GM12878 (cell line): Measurements from ENCODE around the gene SIK3. TPM values are rescaled to one million over a fixed set of nuclear protein-coding genes. Genes with fewer than 3 reads are reported as not detected.
A peak's percentile ranks its signal among the peaks of the same experiment; 100 is the strongest.

Experiments
- ATAC-seq: fragments of 200-7000 bp; cut with Tn5 transposase; 3 replicates; pipeline ENCODE4 v1.9.1; 2020; ENCODE audit warnings: mild to moderate bottlenecking, moderate library complexity
- BruUV-seq: library from RNA; stranded (reverse); fragments of 400-500 nt; replicated peaks from 2 replicates; lab custom pipeline; 2021; lab: Mats Ljungman, UMichigan
- CTCF ChIA-PET: fragments of 300-600 bp; sonication (Branson Sonifier 250); formaldehyde crosslinking; extraction: SDS; loops from one replicate; lab custom pipeline; 2021; ENCODE audit warnings: inconsistent platforms; lab: Yijun Ruan, JAX
- POLR2A ChIA-PET: fragments of 350-600 bp; formaldehyde crosslinking; extraction: SDS; loops from one replicate; lab custom pipeline; 2021; ENCODE audit warnings: inconsistent platforms; lab: Charles Lee
- RAD21 ChIA-PET: fragments of 300-600 bp; sonication (Branson Sonifier 250); formaldehyde crosslinking; loops from one replicate; lab custom pipeline; 2023; ENCODE audit warnings: antibody characterized with exemption; ENCODE audit not compliant: unreplicated experiment; lab: Charles Lee
- SMC1A ChIA-PET: fragments of 300-600 bp; sonication (Branson Sonifier 250); formaldehyde crosslinking; loops from one replicate; lab custom pipeline; 2023; ENCODE audit not compliant: unreplicated experiment, uncharacterized antibody; lab: Charles Lee
- DNase-seq: peaks from one replicate; pipeline ENCODE4 v3.0.0-alpha.2; 2011; ENCODE audit warnings: low read depth, low spot score
- FAIRE-seq: peaks from 3 replicates; lab custom pipeline; 2011; peaks lifted over from hg19 to GRCh38; lab: Jason Lieb, UNC
- H2AFZ ChIP-seq: 2 replicates; pipeline ENCODE4 v1.6.0; 2011; ENCODE audit warnings: low read depth, low read length, control low read depth; ENCODE audit not compliant: control insufficient read depth
- H3K27ac ChIP-seq: 2 replicates; pipeline ENCODE4 v1.5.1; 2011; ENCODE audit warnings: control low read depth; ENCODE audit not compliant: control insufficient read depth, insufficient read depth
- H3K27me3 ChIP-seq, 2 experiments: replicated peaks in 1 of 2; 2 replicates each; pipeline versions ENCODE4 v1.6.0 to v1.6.1; 2011; ENCODE audit warnings: low read length in 1 of 2; ENCODE audit not compliant: control insufficient read depth in 2 of 2, insufficient read depth in 2 of 2
- H3K36me3 ChIP-seq, 2 experiments: 2 replicates each; pipeline ENCODE4 v1.5.1; 2011; ENCODE audit warnings: low read length in 1 of 2; ENCODE audit not compliant: control insufficient read depth in 2 of 2, insufficient read depth in 2 of 2
- H3K4me1 ChIP-seq: 2 replicates; pipeline ENCODE4 v1.6.1; 2011; ENCODE audit warnings: mild to moderate bottlenecking, low read length, moderate library complexity, mixed read lengths; ENCODE audit not compliant: control insufficient read depth, insufficient read depth
- H3K4me2 ChIP-seq: 2 replicates; pipeline ENCODE4 v1.6.0; 2011; ENCODE audit warnings: control low read depth; ENCODE audit not compliant: control insufficient read depth, insufficient read depth
- H3K4me3 ChIP-seq: fragments of 200-600 bp; sonication (generic); 2 replicates; pipeline ENCODE4 v1.5.1; 2016
- H3K79me2 ChIP-seq: 2 replicates; pipeline ENCODE4 v1.6.0; 2011; ENCODE audit warnings: low read length; ENCODE audit not compliant: control insufficient read depth, insufficient read depth
- H3K9ac ChIP-seq: 2 replicates; pipeline ENCODE4 v1.8.0; 2011; ENCODE audit warnings: low read length, control low read depth, mixed read lengths; ENCODE audit not compliant: control insufficient read depth, insufficient read depth
- H3K9me3 ChIP-seq: replicated peaks from 3 replicates; pipeline ENCODE4 v1.5.1; 2011; ENCODE audit warnings: mild to moderate bottlenecking, low read length; ENCODE audit not compliant: control insufficient read depth, insufficient read depth
- H4K20me1 ChIP-seq: 2 replicates; pipeline ENCODE4 v1.6.0; 2011; ENCODE audit not compliant: control insufficient read depth, insufficient read depth
- E2F8 ChIP-seq: fragments of 450-650 bp; IDR thresholded peaks from 2 replicates; pipeline ENCODE4 v1.6.1; 2018; ENCODE audit warnings: mild to moderate bottlenecking, low read depth, moderate library complexity; ENCODE audit not compliant: partially characterized antibody
- EP300 ChIP-seq, 2 experiments: fragments of 150-350 bp in 1 of 2; IDR thresholded peaks; 2 replicates each; pipeline ENCODE4 v1.6.1; 2011 to 2012; ENCODE audit warnings: low read depth in 2 of 2, low read length in 2 of 2, borderline replicate concordance in 1 of 2, improper control_type of control experiment in 1 of 2, inconsistent platforms in 1 of 2; ENCODE audit not compliant: control insufficient read depth in 1 of 2
- FOXM1 ChIP-seq: IDR thresholded peaks from 2 replicates; pipeline ENCODE4 v1.6.1; 2012; ENCODE audit warnings: low read depth, mild to moderate bottlenecking, inconsistent platforms, low read length, moderate library complexity
- HDGF ChIP-seq: fragments of 450-650 bp; IDR thresholded peaks from 2 replicates; pipeline ENCODE4 v1.6.1; 2016; ENCODE audit warnings: antibody characterized with exemption
- IRF4 ChIP-seq: IDR thresholded peaks from 2 replicates; pipeline ENCODE4 v1.6.1; 2011; ENCODE audit warnings: low read depth, low read length
- LARP7 ChIP-seq: fragments of 450-650 bp; IDR thresholded peaks from 2 replicates; pipeline ENCODE4 v1.6.1; 2017; ENCODE audit warnings: mild to moderate bottlenecking
- MEF2A ChIP-seq: IDR thresholded peaks from 2 replicates; pipeline ENCODE4 v1.6.1; 2011; ENCODE audit warnings: low read depth, mild to moderate bottlenecking, low read length, moderate library complexity; ENCODE audit not compliant: insufficient read depth
- NRF1 ChIP-seq: conservative IDR thresholded peaks from 2 replicates; pipeline ENCODE4 v1.6.1; 2011; ENCODE audit warnings: mild to moderate bottlenecking, low read depth, low read length, improper control_type of control experiment
- STAT1 ChIP-seq: fragments of 450-650 bp; conservative IDR thresholded peaks from 2 replicates; pipeline ENCODE4 v1.6.1; 2014; ENCODE audit warnings: antibody characterized with exemption, mild to moderate bottlenecking
- TCF7 ChIP-seq: IDR thresholded peaks from 2 replicates; pipeline ENCODE4 v1.6.1; 2014; ENCODE audit warnings: antibody characterized with exemption, borderline replicate concordance
- ZBED1 ChIP-seq: IDR thresholded peaks from 2 replicates; pipeline ENCODE4 v1.6.1; 2016; ENCODE audit warnings: borderline replicate concordance
- WGBS: methylation state at CpG from one replicate; pipeline ENCODE4 v1.1.6; 2016; ENCODE audit warnings: low lambda C conversion rate; ENCODE audit not compliant: insufficient replicate concordance, insufficient coverage; ENCODE audit errors: missing lambda C conversion rate; 5-methylcytosine and 5-hydroxymethylcytosine counted together
- in situ Hi-C: fragments of 300-500 bp; cut with MboI; formaldehyde crosslinking; loops from 9 replicates; pipeline ENCODE4 v1.14.3; 2018; ENCODE audit warnings: mixed read lengths
- intact Hi-C: fragments of 100-400 bp; cut with micrococcal nuclease; formaldehyde crosslinking; loops from one replicate; pipeline ENCODE4 v1.14.2; 2022; ENCODE audit not compliant: unreplicated experiment
- polyA plus RNA-seq, 11 experiments: library from polyadenylated mRNA; depleted of rRNA in 4 of 11; unstranded in 6 of 11; stranded (reverse) in 5 of 11; fragments of >200 nt; fragmentation: Nextera tagmentation in 4 of 11; fragmentation: Illumina TruSeq in 1 of 11; extraction: Ambion mirVana in 4 of 11; extraction: Trizol in 1 of 11; gene quantifications; 1 replicate in 1 of 11; 2 replicates in 10 of 11; pipeline versions ENCODE4 v1.2.1 to v1.2.3, GENCODE V29; 2011 to 2016; ENCODE audit warnings: inconsistent platforms in 2 of 11, missing spikeins in 2 of 11, low read depth in 1 of 11
- total RNA-seq, 4 experiments: library from RNA; depleted of rRNA in 3 of 4; stranded (reverse); fragments of >200 nt in 3 of 4; fragmentation: Illumina TruSeq in 1 of 4; extraction: Trizol in 1 of 4; gene quantifications; 2 replicates each; pipeline versions ENCODE4 v1.2.1 to v1.2.3, GENCODE V29; 2013 to 2021
- TF ChIP-seq, protein P1 (sequence below): IDR thresholded peaks from 2 replicates; pipeline ENCODE4 v1.6.1; 2011; ENCODE audit warnings: low read depth, mild to moderate bottlenecking, low read length, moderate library complexity, borderline replicate concordance; ENCODE audit errors: extremely low read depth
- TF ChIP-seq, protein P2 (sequence below): IDR thresholded peaks from 2 replicates; pipeline ENCODE4 v1.6.1; 2011; ENCODE audit warnings: mild to moderate bottlenecking, low read depth, low read length, moderate library complexity; ENCODE audit not compliant: insufficient replicate concordance
- TF ChIP-seq, protein P3 (sequence below): IDR thresholded peaks from 2 replicates; pipeline ENCODE4 v1.6.1; 2012; ENCODE audit warnings: low read length, inconsistent platforms

SIK3 gene
- total and polyA plus RNA-seq, 10 of the 15 experiments (the other 5 are each of a cell fraction or from before 2014, with no cell fraction given) = 2.5 to 31.9 (median 11.1) TPM

- TF ChIP-seq E2F8 (no peak), HDGF (no peak), STAT1 (no peak), ZBED1 (no peak), IRF4 (no peak), EP300 (IDR thresholded peaks at IDR 0.05; ENCODE audit: borderline replicate concordance in 1 of 2, control insufficient read depth in 1 of 2, low read depth in 2 of 2, low read length in 2 of 2) (0 out of 4 replicates have a peak, but pooled peaks of 1 of the 2 experiments have one; percentile 3)
- TF ChIP-seq, protein P1, sequence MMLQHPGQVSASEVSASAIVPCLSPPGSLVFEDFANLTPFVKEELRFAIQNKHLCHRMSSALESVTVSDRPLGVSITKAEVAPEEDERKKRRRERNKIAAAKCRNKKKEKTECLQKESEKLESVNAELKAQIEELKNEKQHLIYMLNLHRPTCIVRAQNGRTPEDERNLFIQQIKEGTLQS = no peak
Observed at GRCh38 chr11:117020287-117020686, 77.9 kb downstream of the SIK3 start (continued).

DNA sequence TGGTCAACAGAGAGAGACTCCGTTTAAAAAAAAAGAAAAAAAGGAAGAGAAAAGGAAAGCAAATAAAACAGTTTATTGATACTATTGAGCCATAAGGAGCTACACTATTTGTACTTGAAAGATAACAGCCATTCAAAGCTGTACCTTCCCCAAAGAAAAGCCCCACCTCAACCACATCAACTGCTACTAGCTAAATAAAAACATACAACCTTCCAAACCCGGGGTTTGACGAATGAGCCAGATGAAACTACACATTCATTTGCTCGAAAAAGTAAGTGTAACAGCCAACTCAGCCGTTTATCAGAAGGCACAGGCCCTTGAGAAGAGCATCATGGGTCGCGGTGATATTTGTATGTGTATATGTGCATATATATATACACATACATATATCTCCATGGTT is 78.4 kb downstream of the SIK3 start:
- no peak overlapping the region; the same call in 1 of the 2 replicates for H3K9ac ChIP-seq
- H3K4me2 ChIP-seq = peak overlapping the region; percentile 72
- in situ Hi-C loops (no loop called here), intact Hi-C loops (loop anchor here (5.0 kb wide), 1 partner anchor 57 kb away; no protein-coding TSS in a partner anchor)
- SMC1A ChIA-PET = interaction anchor here (0.6 to 5.7 kb wide), 23 partner anchors 13 to 272 kb away, joined by 3 to 65 read pairs (median 4); partner anchors contain the start of gene SIK3
- no TSS peak for BruUV-seq
- H4K20me1 ChIP-seq = no peaks in the 10 kb centered on the region; the same call in 1 of the 2 replicates
- no peak for FAIRE-seq
- no peak for DNase-seq
- H3K4me3 ChIP-seq = 0 out of 2 replicates have a peak overlapping the region, but pooled peaks have one; percentile 2
- H2AFZ ChIP-seq = peak overlapping the region; percentile 28; the same call in 1 of the 2 replicates
- ATAC-seq = peak; percentile 19
- H3K9me3 ChIP-seq = no peaks in the 10 kb centered on the region; the same call in 2 of the 3 replicates
- CTCF ChIA-PET = interaction anchor here (0.7 to 1.8 kb wide), 11 partner anchors 13 to 287 kb away, joined by 3 to 6 read pairs (median 4); no protein-coding TSS in a partner anchor
- POLR2A ChIA-PET = interaction anchor here (0.7 to 2.0 kb wide), 7 partner anchors 10 to 210 kb away, joined by 3 to 9 read pairs (median 4); no protein-coding TSS in a partner anchor
- H3K79me2 ChIP-seq = peaks cover 29% of the 10 kb centered on the region
- 3% methylated on average over 7 of the region's 7 CpGs for WGBS
- peaks cover 48% of the 10 kb centered on the region for H3K4me1 ChIP-seq
- peak overlapping the region; percentile 49 for H3K27ac ChIP-seq
- H3K36me3 ChIP-seq = no peaks in the 10 kb centered on the region
- RAD21 ChIA-PET = interaction anchor here (0.7 to 2.4 kb wide), 18 partner anchors 21 to 166 kb away, joined by 3 to 13 read pairs (median 5); partner anchors contain the start of gene SIDT2
- no peaks in the 10 kb centered on the region for H3K27me3 ChIP-seq
- TF ChIP-seq MEF2A = 0 out of 2 replicates have a peak, but pooled peaks have one; percentile 14
- 0 out of 2 replicates have a peak, but pooled peaks have one; percentile 12 for TF ChIP-seq TCF7
- TF ChIP-seq NRF1 = no peak
- TF ChIP-seq FOXM1 = peak; percentile 24; the same call in 1 of the 2 replicates
- TF ChIP-seq, protein P2, sequence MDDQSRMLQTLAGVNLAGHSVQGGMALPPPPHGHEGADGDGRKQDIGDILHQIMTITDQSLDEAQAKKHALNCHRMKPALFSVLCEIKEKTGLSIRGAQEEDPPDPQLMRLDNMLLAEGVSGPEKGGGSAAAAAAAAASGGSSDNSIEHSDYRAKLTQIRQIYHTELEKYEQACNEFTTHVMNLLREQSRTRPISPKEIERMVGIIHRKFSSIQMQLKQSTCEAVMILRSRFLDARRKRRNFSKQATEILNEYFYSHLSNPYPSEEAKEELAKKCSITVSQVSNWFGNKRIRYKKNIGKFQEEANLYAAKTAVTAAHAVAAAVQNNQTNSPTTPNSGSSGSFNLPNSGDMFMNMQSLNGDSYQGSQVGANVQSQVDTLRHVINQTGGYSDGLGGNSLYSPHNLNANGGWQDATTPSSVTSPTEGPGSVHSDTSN = no peak
- TF ChIP-seq, protein P3, sequence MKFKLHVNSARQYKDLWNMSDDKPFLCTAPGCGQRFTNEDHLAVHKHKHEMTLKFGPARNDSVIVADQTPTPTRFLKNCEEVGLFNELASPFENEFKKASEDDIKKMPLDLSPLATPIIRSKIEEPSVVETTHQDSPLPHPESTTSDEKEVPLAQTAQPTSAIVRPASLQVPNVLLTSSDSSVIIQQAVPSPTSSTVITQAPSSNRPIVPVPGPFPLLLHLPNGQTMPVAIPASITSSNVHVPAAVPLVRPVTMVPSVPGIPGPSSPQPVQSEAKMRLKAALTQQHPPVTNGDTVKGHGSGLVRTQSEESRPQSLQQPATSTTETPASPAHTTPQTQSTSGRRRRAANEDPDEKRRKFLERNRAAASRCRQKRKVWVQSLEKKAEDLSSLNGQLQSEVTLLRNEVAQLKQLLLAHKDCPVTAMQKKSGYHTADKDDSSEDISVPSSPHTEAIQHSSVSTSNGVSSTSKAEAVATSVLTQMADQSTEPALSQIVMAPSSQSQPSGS = peak; percentile 19; the same call in 1 of the 2 replicates
- no peak for TF ChIP-seq LARP7
